ENCODE measurements around the gene ABHD17B.

ABHD17B gene

GRCh38 chr9:71886541-71886940 lies 24.5 kb downstream of the ABHD17B start:
- TF ChIP-seq CTCF (IDR thresholded peaks at IDR 0.05; ENCODE audit: low read depth, low read length), result no peak
- no peak for DNase-seq (ENCODE audit: extremely low read depth, low read depth)

- DNase-seq (ENCODE audit: extremely low read depth, low read depth), result no peak
- no peak for TF ChIP-seq CTCF (IDR thresholded peaks at IDR 0.05; ENCODE audit: low read depth, low read length)
These were observed 25.0 kb downstream of the ABHD17B start for GRCh38 chr9:71886015-71886414.

- no peak for TF ChIP-seq CTCF (IDR thresholded peaks at IDR 0.05; ENCODE audit: low read depth, low read length)
These were observed 25.5 kb downstream of the ABHD17B start for GRCh38 chr9:71885467-71885866.

DNA sequence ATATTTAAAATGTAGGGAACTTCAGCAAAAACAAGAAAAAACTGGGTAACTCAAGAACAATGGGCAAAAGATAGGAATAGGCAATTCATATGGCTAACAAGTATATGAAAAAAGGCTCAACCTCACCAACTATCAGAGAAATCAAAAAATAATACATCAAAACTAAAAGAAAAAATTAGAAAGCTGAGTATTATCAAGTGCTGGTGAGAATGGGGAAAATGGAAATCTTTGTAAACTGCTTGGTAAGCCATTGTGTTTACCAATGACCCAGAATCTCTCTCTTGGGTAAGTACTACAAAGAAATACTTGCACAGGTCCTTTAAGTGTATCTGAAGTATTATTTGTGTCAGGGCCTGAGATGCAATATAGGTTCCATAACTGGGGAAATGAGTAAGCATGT lies 27.0 kb downstream of the ABHD17B start:
- no peak for DNase-seq (ENCODE audit: extremely low read depth, low read depth)
- TF ChIP-seq CTCF (IDR thresholded peaks at IDR 0.05; ENCODE audit: low read depth, low read length), result no peak

More at GRCh38 chr9:71885467-71885866, 25.5 kb downstream of the ABHD17B start:
- no peak for DNase-seq (ENCODE audit: extremely low read depth, low read depth)

GRCh38 chr9:71879644-71880174 lies 31.3 kb downstream of the ABHD17B start:
- no peak for TF ChIP-seq CTCF (IDR thresholded peaks at IDR 0.05; ENCODE audit: low read depth, low read length)
- no peak for DNase-seq (ENCODE audit: extremely low read depth, low read depth)

GRCh38 chr9:71878327-71879274 lies 32.4 kb downstream of the ABHD17B start:
- no peak for TF ChIP-seq CTCF (IDR thresholded peaks at IDR 0.05; ENCODE audit: low read depth, low read length)
- no peak for DNase-seq (ENCODE audit: extremely low read depth, low read depth)

- no peak for DNase-seq (ENCODE audit: extremely low read depth, low read depth)
- no peak for TF ChIP-seq CTCF (IDR thresholded peaks at IDR 0.05; ENCODE audit: low read depth, low read length)
These were observed 34.2 kb downstream of the ABHD17B start for GRCh38 chr9:71876829-71877228.
